Measurements from ENCODE around the gene HORMAD2.

The HORMAD2 gene

DNA sequence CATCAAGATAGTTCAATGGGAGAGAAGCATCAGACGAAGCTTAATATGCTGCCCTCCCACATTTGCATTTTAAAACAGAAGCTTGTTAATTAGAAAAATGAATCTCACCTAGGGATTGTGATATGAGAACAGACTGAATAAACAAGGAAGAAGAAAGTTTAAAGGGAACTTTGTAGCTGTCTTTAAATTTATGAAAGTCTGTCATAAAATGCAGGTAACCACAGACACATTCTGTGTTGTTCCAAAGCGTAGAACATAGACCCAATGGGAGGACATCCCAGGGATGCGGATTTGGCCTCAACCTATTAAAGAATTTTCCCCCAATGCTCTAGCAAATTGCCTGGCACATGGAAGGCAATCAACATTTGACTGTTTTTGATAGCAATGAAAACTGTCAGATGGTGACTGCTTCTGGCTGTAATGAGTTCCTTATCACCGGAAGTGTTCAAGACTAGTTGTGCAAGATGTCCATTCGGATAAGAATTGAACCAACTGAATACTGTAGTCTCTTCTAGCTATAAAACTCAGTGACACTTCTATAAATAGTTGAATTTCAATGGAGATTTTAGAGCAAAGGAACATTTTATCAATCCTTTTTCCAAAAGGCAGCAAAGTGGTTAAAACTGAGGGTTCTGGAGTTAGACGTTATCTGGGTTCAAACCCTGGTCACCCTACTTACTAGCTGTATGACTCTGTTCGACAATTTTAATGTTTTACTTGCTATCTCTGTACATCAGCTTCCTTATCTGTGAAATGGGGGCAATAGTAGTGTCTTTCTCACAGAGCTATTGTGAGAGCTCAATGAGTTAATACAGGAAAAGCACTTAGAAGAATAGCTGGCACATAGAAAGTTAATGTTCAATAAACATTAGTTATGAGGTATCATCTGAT, 101.4 kb downstream of the HORMAD2 start:
- DNase-seq (ENCODE audit: low read depth), result no peak
- TF ChIP-seq, protein P1, sequence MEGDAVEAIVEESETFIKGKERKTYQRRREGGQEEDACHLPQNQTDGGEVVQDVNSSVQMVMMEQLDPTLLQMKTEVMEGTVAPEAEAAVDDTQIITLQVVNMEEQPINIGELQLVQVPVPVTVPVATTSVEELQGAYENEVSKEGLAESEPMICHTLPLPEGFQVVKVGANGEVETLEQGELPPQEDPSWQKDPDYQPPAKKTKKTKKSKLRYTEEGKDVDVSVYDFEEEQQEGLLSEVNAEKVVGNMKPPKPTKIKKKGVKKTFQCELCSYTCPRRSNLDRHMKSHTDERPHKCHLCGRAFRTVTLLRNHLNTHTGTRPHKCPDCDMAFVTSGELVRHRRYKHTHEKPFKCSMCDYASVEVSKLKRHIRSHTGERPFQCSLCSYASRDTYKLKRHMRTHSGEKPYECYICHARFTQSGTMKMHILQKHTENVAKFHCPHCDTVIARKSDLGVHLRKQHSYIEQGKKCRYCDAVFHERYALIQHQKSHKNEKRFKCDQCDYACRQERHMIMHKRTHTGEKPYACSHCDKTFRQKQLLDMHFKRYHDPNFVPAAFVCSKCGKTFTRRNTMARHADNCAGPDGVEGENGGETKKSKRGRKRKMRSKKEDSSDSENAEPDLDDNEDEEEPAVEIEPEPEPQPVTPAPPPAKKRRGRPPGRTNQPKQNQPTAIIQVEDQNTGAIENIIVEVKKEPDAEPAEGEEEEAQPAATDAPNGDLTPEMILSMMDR (IDR thresholded peaks at IDR 0.05; ENCODE audit: insufficient read depth, low read depth, low read length, missing control alignments), result no peak
- H3K4me3 ChIP-seq (ENCODE audit: low read length), result no peak overlapping the region

DNA sequence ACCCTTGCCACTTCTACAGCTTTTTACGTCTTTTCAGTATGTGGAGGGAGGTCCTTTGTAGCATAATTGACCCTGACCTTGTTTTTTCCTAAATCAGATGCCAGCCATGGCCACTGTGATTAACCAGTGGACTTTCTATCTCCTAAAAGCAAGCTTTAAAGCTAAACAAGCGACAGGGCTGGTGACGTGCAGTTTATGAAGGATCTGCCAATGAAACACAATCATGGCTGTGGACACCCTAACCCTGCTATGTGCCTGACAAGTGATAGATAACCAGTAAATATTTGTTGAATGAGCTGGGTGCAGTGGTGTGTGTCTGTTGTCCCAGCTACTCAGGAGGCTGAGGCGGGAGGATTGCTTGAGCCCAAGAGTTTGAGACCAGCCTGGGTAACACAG, 102.1 kb downstream of the HORMAD2 start:
- TF ChIP-seq, protein P1 (IDR thresholded peaks at IDR 0.05; ENCODE audit: insufficient read depth, low read depth, low read length, missing control alignments), result no peak
- no peak overlapping the region for H3K4me3 ChIP-seq (ENCODE audit: low read length)
- no peak for DNase-seq (ENCODE audit: low read depth)

DNA sequence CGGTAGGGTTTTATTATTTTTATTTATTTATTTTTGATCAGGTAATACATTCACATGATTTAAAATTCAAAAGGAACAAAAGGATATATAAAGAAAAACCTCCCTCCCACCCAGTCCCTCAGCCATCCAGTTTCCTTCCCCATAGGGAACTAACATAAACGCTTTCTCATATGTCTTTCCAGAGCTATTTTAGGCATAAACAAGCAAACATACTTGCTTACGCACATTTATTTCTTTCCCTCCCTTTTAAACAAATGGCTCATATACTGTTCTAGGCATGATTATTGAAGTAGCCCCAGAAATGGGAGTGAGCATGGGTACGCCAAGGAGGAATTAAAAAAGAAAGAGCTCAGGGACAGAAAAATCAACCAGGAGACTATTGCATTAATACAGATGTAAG, 102.6 kb downstream of the HORMAD2 start:
- no peak for DNase-seq (ENCODE audit: low read depth)
- TF ChIP-seq, protein P1 (IDR thresholded peaks at IDR 0.05; ENCODE audit: insufficient read depth, low read depth, low read length, missing control alignments), result no peak
- H3K4me3 ChIP-seq (ENCODE audit: low read length), result no peak overlapping the region

DNA sequence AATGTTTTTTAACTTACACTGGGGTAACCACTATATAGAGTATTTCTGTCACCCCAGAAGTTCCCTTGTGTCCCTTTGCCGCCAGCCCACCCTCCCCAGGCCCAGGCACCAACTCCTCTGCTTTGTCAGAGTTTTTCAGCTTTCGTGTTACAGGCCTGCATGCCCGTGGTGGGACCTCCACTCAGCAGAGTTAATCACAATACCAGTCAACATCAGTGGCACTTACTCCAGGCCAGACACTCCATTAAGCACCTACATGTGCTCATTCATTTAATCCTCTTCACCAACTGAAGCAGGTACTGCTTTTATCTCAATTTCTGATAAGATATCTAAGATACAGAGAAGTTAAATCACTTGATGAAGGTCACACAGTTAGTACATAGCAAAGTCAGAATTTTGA, 103.0 kb downstream of the HORMAD2 start:
- no peak overlapping the region for H3K4me3 ChIP-seq (ENCODE audit: low read length)
- TF ChIP-seq, protein P1 (IDR thresholded peaks at IDR 0.05; ENCODE audit: insufficient read depth, low read depth, low read length, missing control alignments), result no peak
- DNase-seq (ENCODE audit: low read depth), result no peak

DNA sequence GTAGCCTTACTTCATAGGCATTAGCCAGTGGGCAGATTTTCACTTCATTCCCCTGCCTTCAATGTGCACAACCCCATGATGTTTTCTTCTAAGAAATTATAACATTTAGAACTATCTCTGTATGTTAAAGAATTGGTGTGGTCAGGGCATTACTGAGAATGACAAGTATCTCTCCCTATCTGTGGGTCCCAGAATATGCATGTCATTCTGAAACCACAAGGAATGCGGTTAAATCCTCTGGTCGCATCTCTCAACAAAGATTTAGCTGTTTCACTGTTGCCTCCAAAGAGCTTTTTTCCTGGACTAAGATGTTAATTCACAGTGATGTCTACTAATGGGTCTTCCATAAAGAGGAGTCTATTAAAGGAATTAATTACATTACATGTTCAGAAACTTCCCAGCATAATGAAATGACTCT, 103.6 kb downstream of the HORMAD2 start:
- no peak for DNase-seq (ENCODE audit: low read depth)
- no peak overlapping the region for H3K4me3 ChIP-seq (ENCODE audit: low read length)
- TF ChIP-seq, protein P1 (IDR thresholded peaks at IDR 0.05; ENCODE audit: insufficient read depth, low read depth, low read length, missing control alignments), result no peak

DNA sequence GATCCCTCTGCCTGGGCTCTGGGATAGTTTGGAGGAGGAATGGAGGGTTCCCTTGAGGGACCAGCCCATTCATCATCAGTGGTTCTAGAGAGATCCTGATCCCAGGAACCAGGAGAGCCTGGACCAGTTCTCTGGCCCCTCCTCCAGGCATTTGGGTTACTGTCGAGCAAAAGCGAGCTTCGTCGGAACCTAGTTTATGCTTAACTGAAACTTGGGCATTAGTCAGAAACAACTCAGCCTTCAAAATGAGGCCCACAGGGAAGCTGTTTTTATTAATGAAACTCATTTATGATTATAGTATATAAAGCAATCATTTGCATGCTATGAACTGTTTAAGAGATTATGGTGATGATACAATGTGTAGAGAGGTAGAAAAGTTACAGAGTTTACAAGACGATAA, 104.9 kb downstream of the HORMAD2 start:
- no peak for DNase-seq (ENCODE audit: low read depth)
- TF ChIP-seq, protein P1 (IDR thresholded peaks at IDR 0.05; ENCODE audit: insufficient read depth, low read depth, low read length, missing control alignments), result no peak

DNA sequence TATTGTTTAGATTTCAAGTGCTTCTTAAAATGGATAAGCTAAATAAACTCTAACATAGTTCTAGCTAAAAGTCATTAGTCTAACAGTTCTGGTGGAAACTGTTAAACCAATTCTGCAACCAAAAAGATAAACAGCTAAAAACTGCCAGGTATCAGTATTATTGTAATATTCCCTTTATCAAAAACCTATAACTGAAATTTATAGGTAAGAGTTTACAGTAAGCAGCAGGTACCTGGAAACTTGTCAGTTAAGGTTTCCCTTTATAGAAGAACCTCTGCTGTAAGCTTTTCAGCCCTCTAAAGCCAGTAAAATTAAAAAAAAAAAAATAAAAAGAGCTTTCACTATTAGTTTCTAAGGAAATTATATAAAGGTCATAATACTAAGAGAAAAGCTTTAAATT, 105.3 kb downstream of the HORMAD2 start:
- TF ChIP-seq, protein P1 (IDR thresholded peaks at IDR 0.05; ENCODE audit: insufficient read depth, low read depth, low read length, missing control alignments), result no peak
- H3K4me3 ChIP-seq (ENCODE audit: low read length), result no peak overlapping the region
- DNase-seq (ENCODE audit: low read depth), result no peak

More for the DNA sequence above, 104.9 kb downstream of the HORMAD2 start:
- H3K4me3 ChIP-seq (ENCODE audit: low read length), result no peak overlapping the region
